ENCODE measurements around the gene PIGL.

PIGL gene

DNA sequence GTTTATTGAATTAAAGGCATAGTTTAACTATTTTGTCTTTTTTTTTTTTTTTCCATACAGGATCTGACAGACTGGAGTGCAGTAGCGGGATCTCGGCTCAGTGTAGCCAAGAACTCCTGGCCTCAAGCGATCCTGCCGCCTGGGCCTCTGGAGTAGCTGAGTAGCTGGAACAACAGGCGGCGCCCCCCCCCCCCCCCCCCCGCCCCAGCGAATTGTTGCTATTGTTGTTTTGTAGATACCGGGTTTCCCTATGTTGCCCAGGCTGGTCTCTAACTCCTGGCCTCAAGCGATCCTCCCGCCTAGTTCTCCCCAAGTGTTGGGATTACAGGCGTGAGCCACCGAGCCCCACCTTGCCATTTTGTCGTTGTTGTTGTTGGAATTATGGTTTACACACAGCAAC is 137.6 kb downstream of the PIGL start:
- DNase-seq = no peak

DNA sequence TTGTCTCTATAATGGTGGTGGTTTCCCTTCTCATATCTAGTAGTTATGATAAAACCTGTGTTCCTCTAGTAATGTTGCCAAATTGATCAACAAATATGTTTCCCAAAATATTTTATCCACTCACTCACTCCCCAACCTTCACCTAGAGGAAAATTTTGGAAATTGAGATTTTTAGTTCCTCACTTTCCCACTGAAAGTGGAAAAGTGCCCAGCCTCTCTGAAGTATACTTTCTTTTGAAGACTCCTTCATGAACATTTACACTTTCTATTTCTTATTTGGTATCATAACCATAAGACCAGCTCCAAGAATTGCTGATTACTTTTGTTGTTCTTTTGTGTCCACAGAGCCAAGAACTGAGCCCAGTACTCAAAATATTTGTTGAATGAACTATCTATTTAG is 141.4 kb downstream of the PIGL start:
- DNase-seq = no peak

DNA sequence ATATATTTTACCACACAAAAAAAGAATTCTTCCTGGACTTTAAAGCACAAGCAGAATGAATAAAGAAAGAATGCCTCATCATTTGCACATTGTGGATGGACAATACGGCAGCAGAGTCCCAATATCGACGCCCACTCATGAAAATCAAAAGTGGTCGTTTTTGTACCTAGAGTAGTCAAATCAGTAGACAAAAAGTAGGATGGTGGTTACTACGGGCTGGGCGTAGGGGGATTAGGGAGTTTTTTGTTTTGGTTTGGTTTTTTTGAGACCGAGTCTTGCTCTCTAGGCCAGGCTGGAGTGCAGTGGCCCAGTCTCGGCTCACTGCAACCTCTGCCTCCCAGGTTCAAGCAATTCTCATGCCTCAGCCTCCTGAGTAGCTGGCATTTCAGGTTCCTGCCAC is 144.9 kb downstream of the PIGL start:
- DNase-seq = no peak

DNA sequence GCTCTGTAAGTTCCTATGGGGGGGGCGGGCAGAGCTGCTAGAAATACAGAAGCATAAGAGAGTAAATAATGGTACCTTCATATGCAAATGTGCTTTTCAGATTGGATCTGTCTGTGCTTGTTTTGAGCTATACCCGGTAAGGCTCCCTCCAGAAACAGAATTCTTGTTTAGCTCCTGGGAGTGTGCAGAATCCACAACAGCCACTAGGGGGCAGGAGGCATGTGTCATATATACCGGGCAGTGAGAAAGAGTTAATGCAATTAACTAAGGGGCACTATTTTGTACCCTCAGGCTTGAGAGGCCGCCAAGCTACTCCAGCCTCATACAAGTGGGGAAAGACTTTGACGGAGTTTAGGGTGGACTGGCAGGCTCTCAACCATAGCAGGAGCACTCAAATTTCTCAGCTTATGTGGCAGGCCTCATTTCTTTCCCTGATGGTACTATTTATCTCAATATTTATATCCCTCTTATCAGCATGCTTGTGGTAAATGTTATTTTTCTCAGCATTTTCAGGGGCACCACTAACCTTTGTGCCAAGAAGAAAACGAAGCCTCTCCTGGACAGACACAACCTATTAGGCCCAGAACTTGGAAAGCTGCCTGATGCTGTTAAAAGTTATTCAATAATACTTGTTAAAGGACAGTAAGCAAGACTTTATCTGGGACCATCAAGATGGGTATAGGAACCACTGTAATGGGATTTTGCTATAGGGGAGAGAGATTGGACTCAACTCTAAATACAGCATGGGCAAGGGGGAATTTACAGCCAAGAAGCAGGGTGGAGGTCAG is 146.9 kb downstream of the PIGL start:
- DNase-seq = peak; percentile 73

DNA sequence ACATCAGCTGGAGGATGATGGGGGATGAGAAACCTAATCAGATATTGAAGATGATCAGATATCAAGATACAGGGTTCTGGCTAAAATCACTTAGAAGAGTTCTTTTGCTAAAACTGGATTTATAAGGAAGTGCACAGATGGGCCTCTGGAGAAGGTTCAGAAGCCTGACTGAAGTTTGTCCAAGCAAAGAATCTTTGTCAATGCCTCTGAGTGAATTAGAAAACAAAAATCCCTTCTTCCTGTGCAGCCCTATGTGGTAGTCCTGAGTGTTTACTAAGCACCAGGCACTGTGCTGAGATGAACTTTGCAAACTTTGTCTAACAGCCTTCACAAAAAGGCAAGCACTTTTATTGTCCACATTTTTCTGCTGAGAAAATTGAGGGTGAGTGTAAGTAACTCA is 147.6 kb downstream of the PIGL start:
- DNase-seq = no peak

- no peak for DNase-seq
Measured at GRCh38 chr17:16371742-16372141, 154.7 kb downstream of the PIGL start.

- DNase-seq = no peak
Measured at GRCh38 chr17:16374146-16374938, 157.3 kb downstream of the PIGL start.
